Measurements from ENCODE around the gene SNX13.

Gene SNX13

DNA sequence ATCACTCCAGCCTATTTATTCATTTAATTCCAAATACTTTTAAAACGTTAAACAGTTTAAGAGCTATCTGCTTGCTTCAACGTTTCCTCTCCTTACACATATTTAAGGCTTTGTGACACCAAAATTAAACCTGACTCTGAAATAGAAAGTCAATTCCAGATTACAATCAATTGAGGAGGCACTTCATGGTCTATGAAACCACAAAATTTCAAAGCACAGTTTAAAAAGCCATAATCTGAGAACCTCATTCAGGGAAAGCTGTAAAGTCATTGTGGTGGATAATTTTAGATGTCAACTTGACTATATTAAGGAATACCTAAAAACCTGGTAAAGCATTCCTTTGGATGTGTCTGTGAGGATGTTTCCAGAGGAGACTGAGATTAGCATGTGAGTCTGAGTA, 6.2 kb downstream of the SNX13 start:
- TF ChIP-seq MYC (IDR thresholded peaks at IDR 0.05; ENCODE audit: low read depth, low read length) (no peak), POLR2A (IDR thresholded peaks at IDR 0.05; ENCODE audit: extremely low read depth, insufficient read length) (no peak)
- TF ChIP-seq, protein P1, sequence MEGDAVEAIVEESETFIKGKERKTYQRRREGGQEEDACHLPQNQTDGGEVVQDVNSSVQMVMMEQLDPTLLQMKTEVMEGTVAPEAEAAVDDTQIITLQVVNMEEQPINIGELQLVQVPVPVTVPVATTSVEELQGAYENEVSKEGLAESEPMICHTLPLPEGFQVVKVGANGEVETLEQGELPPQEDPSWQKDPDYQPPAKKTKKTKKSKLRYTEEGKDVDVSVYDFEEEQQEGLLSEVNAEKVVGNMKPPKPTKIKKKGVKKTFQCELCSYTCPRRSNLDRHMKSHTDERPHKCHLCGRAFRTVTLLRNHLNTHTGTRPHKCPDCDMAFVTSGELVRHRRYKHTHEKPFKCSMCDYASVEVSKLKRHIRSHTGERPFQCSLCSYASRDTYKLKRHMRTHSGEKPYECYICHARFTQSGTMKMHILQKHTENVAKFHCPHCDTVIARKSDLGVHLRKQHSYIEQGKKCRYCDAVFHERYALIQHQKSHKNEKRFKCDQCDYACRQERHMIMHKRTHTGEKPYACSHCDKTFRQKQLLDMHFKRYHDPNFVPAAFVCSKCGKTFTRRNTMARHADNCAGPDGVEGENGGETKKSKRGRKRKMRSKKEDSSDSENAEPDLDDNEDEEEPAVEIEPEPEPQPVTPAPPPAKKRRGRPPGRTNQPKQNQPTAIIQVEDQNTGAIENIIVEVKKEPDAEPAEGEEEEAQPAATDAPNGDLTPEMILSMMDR (IDR thresholded peaks at IDR 0.05; ENCODE audit: low read depth, low read length), result no peak
- TF ChIP-seq, protein P2, sequence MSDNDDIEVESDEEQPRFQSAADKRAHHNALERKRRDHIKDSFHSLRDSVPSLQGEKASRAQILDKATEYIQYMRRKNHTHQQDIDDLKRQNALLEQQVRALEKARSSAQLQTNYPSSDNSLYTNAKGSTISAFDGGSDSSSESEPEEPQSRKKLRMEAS (IDR thresholded peaks at IDR 0.05; ENCODE audit: low read depth, low read length), result no peak
- no peak overlapping the region for H3K4me3 ChIP-seq (ENCODE audit: low read depth, low read length)
- no peak for DNase-seq (ENCODE audit: low read depth)

- DNase-seq (ENCODE audit: low read depth), result no peak
- TF ChIP-seq MYC (IDR thresholded peaks at IDR 0.05; ENCODE audit: low read depth, low read length), result no peak
- no peak for TF ChIP-seq POLR2A (IDR thresholded peaks at IDR 0.05; ENCODE audit: extremely low read depth, insufficient read length)
- TF ChIP-seq, protein P2 (IDR thresholded peaks at IDR 0.05; ENCODE audit: low read depth, low read length), result no peak
- TF ChIP-seq, protein P1 (IDR thresholded peaks at IDR 0.05; ENCODE audit: low read depth, low read length), result no peak
- H3K4me3 ChIP-seq (ENCODE audit: low read depth, low read length), result no peak overlapping the region
Observed at GRCh38 chr7:17932770-17933169, 7.5 kb downstream of the SNX13 start.

DNA sequence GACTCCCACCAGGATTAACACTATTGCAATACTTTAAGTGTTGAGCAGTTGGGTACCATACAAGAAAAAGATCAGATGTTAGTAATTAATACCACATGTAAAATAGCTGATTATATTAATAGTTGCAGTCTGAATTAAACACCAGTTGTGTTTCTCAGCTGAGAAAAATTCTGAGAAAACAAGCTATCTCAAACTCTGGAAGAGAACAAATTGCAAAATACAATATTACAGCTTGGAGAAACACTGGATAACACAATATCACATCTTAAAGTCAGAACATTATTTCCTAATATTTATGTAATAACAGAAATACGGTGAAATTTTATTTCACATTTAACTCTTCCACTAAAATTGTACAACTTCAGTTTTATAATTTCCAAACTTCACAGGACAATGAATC, 9.2 kb downstream of the SNX13 start:
- no peak for DNase-seq (ENCODE audit: low read depth)
- no peak overlapping the region for H3K4me3 ChIP-seq (ENCODE audit: low read depth, low read length)
- TF ChIP-seq, protein P2 (IDR thresholded peaks at IDR 0.05; ENCODE audit: low read depth, low read length), result no peak
- TF ChIP-seq MYC (IDR thresholded peaks at IDR 0.05; ENCODE audit: low read depth, low read length), result no peak
- TF ChIP-seq, protein P1 (IDR thresholded peaks at IDR 0.05; ENCODE audit: low read depth, low read length), result no peak
- TF ChIP-seq POLR2A (IDR thresholded peaks at IDR 0.05; ENCODE audit: extremely low read depth, insufficient read length), result no peak

DNA sequence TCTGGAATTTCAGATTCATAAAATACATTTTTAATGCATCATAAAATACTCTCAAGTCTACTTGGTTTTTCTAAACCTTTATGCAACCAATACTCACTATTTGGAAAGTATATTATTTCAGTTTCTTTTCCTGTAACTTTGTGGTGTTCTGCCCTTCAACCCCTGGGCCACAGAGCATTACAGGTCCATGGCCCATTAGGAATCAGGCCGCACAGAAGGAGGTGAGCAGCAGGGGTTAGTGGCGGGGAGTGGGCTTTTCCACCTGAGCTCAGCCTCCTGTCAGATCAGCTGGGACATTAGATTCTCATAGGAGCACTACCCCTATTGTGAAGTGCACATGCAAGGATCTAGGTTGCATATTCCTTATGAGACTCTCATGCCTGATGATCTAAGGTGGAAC, 9.7 kb downstream of the SNX13 start:
- TF ChIP-seq MYC (IDR thresholded peaks at IDR 0.05; ENCODE audit: low read depth, low read length), result no peak
- TF ChIP-seq POLR2A (IDR thresholded peaks at IDR 0.05; ENCODE audit: extremely low read depth, insufficient read length), result no peak
- TF ChIP-seq, protein P1 (IDR thresholded peaks at IDR 0.05; ENCODE audit: low read depth, low read length), result no peak
- TF ChIP-seq, protein P2 (IDR thresholded peaks at IDR 0.05; ENCODE audit: low read depth, low read length), result no peak
- DNase-seq (ENCODE audit: low read depth), result no peak
- no peak overlapping the region for H3K4me3 ChIP-seq (ENCODE audit: low read depth, low read length)

DNA sequence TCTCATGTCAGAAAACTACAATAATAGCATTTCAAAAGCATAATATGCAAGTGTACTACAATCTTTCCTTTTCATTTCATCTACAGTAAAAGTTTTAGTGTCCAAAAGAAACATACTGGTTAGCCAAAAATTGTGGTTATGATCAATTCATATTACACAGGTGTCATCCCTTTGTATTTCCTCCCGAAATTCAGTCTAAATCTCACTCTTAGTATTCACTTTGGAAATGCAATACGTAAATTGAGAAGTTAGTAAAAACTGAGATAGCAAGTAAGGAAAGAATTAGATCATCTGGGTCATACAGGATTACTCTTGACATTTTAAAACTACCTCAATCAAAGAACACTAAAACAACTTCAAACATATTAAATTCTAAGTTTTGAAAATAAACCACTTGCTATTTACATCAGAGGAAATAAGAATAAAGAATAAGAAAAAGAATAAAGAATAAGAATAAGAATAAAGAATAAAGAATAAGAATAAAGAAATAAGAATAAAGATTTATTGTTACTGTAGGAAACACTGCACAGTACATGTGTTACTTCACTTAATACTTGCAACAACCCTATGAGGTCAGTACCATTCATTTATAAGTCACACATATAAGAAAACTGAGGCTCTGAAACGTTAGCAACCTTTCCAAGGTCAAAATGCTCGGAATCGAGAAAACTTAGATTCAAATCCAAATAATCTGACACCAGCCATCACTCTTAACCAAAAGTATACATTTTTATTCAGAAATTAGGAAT, 10.5 kb downstream of the SNX13 start:
- H3K4me3 ChIP-seq (ENCODE audit: low read depth, low read length), result no peak overlapping the region
- TF ChIP-seq, protein P2 (IDR thresholded peaks at IDR 0.05; ENCODE audit: low read depth, low read length), result no peak
- TF ChIP-seq, protein P1 (IDR thresholded peaks at IDR 0.05; ENCODE audit: low read depth, low read length), result no peak
- TF ChIP-seq MYC (IDR thresholded peaks at IDR 0.05; ENCODE audit: low read depth, low read length) (no peak), POLR2A (IDR thresholded peaks at IDR 0.05; ENCODE audit: extremely low read depth, insufficient read length) (no peak)
- DNase-seq (ENCODE audit: low read depth), result no peak
